OCI-LY7 (cell line): ENCODE measurements around the gene KCNB1.

Experiments used
- CTCF ChIP-seq: fragments of 200-600 bp; sonication (generic); conservative IDR thresholded peaks from 2 replicates; pipeline ENCODE4 v1.5.1; 2014; ENCODE audit warnings: mild to moderate bottlenecking, antibody characterized with exemption, low read length, moderate library complexity, mixed read lengths
- EZH2phosphoT487 ChIP-seq: fragments of 200-600 bp; sonication (generic); IDR thresholded peaks from 2 replicates; pipeline ENCODE4 v1.6.1; 2018; ENCODE audit warnings: low read depth, borderline replicate concordance, mild to moderate bottlenecking, mixed run types, antibody characterized with exemption, low read length, moderate library complexity, mixed read lengths

- TF ChIP-seq CTCF, result no peak
- TF ChIP-seq EZH2phosphoT487, result no peak
Measured at GRCh38 chr20:49482173-49482572, 295 bp downstream of the KCNB1 start.
